Nasal cavity respiratory epithelium epithelial cell of viscerocranial mucosa (primary cell): ENCODE measurements around the gene BARX1. TPM values are rescaled to one million over a fixed set of nuclear protein-coding genes. Genes with fewer than 3 reads are reported as not detected.

Source experiments
- total RNA-seq: library from RNA; depleted of rRNA; stranded (reverse); fragments of >200 nt; gene quantifications from 2 replicates; pipeline ENCODE4 v1.2.3, GENCODE V29; 2014

BARX1 gene
- not detected in 2 replicates for total RNA-seq

GRCh38 chr9:93955111-93955980, at the start of gene BARX1:
BARX1 (minus strand) TSS chr9:93955355; CDS start chr9:93955146, 209 bp downstream.

Other genes with a start within 250 kb of the BARX1 start
- gene PTPDC1, start 129.1 kb upstream of the BARX1 start, total RNA-seq = 7.2 and 9.2 TPM in 2 replicates